ENCODE data around the gene ABLIM1.

ABLIM1 gene

GRCh38 chr10:114616103-114616502, 42.0 kb downstream of the ABLIM1 start:
- DNase-seq: no peak

- DNase-seq: no peak
Observed at GRCh38 chr10:114615600-114616007, 42.5 kb downstream of the ABLIM1 start.

- DNase-seq: no peak
Observed at GRCh38 chr10:114613237-114613979, 44.7 kb downstream of the ABLIM1 start.

- no peak for DNase-seq
Observed at GRCh38 chr10:114611617-114612016, 46.5 kb downstream of the ABLIM1 start.

- no peak for DNase-seq
Observed at GRCh38 chr10:114609518-114610426, 48.3 kb downstream of the ABLIM1 start.

GRCh38 chr10:114607358-114607998, 50.6 kb downstream of the ABLIM1 start:
- no peak for DNase-seq

- DNase-seq: no peak
Observed at GRCh38 chr10:114605155-114605797, 52.8 kb downstream of the ABLIM1 start.

- DNase-seq: no peak
Observed at GRCh38 chr10:114604357-114605130, 53.5 kb downstream of the ABLIM1 start.

GRCh38 chr10:114603948-114604347, 54.1 kb downstream of the ABLIM1 start:
- DNase-seq: no peak

GRCh38 chr10:114603303-114603702, 54.8 kb downstream of the ABLIM1 start:
- DNase-seq: no peak

GRCh38 chr10:114600057-114600456, 58.0 kb downstream of the ABLIM1 start:
- no peak for DNase-seq

GRCh38 chr10:114596793-114597192, 61.3 kb downstream of the ABLIM1 start:
- no peak for DNase-seq

GRCh38 chr10:114593816-114594468, 64.1 kb downstream of the ABLIM1 start:
- DNase-seq: no peak

GRCh38 chr10:114593240-114593792, 64.8 kb downstream of the ABLIM1 start:
- no peak for DNase-seq

- no peak for DNase-seq
Observed at GRCh38 chr10:114590993-114591392, 67.1 kb downstream of the ABLIM1 start.

- no peak for DNase-seq
Observed at GRCh38 chr10:114584419-114584818, 73.7 kb downstream of the ABLIM1 start.

- no peak for DNase-seq
Observed at GRCh38 chr10:114581071-114581470, 77.0 kb downstream of the ABLIM1 start.

GRCh38 chr10:114577133-114577532, 80.9 kb downstream of the ABLIM1 start:
- no peak for DNase-seq

GRCh38 chr10:114576716-114577115, 81.4 kb downstream of the ABLIM1 start:
- DNase-seq: no peak

GRCh38 chr10:114576132-114576487, 82.0 kb downstream of the ABLIM1 start:
- no peak for DNase-seq

- DNase-seq: no peak
Observed at GRCh38 chr10:114575417-114576131, 82.5 kb downstream of the ABLIM1 start.
